Suppressor macrophage treated with lipopolysaccharide for 1 hour (primary cell): ENCODE data around the gene RPAP3.

Source experiments
- DNase-seq, 3 donors: peaks; one replicate each; pipeline ENCODE4 v3.0.0-alpha.2; 2020 to 2022

RPAP3 gene, protein sequence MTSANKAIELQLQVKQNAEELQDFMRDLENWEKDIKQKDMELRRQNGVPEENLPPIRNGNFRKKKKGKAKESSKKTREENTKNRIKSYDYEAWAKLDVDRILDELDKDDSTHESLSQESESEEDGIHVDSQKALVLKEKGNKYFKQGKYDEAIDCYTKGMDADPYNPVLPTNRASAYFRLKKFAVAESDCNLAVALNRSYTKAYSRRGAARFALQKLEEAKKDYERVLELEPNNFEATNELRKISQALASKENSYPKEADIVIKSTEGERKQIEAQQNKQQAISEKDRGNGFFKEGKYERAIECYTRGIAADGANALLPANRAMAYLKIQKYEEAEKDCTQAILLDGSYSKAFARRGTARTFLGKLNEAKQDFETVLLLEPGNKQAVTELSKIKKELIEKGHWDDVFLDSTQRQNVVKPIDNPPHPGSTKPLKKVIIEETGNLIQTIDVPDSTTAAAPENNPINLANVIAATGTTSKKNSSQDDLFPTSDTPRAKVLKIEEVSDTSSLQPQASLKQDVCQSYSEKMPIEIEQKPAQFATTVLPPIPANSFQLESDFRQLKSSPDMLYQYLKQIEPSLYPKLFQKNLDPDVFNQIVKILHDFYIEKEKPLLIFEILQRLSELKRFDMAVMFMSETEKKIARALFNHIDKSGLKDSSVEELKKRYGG

DNA sequence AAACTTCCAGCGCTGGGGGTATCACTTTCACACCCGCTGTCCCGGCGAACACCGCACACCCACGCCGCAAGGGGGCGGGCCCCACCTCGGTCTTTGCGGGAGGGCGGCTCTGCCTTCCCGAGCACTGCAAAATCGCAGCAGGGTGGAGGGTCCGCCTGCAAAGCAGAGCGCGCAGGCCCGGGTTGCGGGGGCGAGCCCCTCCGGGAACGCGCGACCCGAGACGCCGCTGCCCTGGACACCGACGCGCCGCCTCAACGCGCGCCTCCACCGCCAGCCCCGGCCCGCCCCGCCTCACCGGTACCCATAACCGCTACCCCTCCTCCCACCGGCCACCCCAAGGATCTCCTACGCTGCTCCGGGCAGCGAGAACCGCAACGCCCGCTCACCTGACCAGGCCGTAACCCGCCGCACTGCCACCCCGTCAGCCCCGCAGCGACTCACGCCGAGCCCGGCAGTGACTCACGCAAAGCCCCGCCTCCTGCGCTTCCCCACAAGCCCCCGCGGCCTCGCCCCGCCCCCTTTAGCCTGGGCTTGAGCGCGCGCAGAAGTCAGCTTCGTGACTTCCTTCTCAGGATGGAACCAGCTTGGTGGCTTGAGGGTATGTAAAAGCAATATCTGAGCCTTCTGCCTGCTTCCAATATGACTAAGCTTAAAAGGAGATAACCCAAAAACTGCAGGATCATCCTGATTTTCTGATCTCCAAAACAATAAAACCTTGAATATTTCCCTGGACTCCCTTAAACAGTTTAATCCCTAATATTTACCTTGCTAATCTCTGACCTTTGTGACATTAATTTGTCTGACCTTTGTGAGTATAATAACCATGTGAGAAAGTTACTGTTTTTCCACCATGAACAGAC is at the start of gene RPAP3:
TSS of gene RPAP3 (minus strand) at position 465 of the 860 bp plus-strand sequence. CDS start 3,190 bp downstream, outside the sequence.
- DNase-seq, result peak; percentile 96 to 100 (median 99)

DNA sequence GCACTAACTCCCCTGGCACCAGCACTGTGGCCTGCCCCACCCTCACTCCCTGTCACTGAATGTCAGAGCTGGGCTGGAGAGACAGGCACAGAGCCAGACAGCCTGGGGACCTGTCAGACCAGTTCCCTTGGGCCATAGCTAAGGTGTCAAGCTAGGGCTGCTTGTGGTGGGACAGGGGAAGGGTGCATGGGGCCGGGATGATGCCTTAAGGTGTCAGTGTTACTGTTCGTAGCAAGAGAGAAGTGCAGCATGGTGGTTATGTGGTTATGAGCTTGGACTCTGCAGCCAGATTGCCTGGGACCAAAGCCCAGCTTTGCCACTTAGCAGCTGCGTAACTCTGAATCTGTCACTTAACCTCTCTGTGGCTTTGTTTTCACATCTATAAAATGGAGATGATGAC is 49.1 kb upstream of the RPAP3 start:
- DNase-seq, result no peak

DNA sequence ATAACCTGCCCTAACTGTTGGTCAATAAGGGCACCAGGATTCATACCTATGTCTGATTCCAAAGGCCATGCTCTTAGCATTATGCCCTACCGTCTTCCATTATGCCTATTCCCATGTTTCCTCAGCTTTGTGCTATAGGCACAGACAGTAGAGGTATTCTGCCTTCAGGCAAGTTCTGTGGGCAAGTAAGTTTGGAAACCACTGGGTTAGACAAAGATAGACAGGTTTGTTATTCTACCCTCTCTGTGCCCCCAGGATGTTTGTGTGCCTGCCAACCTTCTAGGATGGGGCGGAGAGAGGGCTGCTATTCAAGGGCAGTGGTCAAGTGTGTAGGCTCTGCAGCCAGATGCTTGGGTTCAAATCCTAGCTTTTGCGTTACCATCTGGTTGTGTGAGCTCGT is 48.3 kb upstream of the RPAP3 start:
- DNase-seq, result no peak

DNA sequence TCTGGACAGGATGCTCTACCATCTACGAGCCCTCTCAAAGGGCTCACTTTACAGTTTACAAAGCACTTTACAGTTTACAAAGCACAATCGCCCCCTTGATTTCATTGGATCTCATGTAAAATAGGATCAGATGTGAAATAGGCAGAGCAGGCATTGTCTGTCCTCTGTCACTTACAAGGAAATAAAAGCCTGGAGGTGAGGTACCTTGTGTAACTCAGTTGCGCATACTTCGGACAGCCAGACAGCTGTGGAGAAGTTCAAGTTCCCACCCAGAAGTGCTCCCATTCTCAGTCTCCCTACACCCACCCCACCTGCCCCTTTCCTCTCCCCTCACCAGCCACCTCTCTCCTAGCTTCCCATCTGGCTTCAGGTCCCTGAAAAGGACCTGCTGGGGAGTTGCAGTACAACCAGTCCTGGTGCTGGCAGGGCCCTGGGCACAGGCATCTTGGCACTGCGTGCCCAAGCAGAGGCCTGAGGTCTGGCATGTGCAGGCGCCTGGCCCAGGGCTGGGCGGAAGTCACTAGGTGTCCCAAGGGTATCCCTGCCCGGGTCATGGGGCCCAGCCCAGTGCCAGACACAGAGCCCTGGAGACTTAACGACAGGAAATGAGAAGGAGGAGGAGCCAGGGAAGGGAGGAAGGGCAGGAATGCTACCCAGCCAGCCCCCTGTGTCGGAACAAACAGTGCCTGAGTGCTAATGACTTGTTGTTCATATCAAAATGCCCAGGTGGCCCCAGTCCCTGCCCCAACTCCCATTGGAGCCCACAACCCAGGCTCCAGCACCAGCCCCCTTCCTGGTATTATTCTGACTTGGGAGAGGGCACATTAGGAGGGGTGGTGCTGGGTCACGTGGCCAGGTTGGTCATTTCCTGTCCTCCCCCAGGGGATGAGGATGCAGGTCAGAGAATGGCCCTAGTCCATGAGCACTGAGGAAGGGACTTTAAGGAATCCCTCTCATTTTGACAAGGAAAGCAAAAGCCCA is 47.5 kb upstream of the RPAP3 start:
- no peak for DNase-seq

DNA sequence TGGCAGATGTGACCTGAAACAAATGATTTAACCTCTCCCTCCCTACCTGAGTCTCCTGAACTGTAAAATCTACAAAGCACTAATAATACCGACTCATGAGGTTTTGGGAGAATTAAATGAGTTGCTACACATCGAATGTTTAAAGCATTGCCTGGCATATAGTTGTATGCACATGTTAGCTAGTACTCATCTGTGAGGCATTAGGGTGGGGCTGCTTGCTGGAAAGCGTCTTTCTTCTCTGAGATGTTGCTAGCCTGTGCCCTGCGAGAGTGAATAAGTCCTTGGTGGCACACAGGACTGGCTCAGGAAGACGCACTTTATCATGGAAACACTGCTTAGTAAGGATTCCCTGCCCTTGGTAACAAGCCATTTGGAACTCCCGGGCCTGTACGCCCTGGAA is 46.7 kb upstream of the RPAP3 start:
- no peak for DNase-seq

DNA sequence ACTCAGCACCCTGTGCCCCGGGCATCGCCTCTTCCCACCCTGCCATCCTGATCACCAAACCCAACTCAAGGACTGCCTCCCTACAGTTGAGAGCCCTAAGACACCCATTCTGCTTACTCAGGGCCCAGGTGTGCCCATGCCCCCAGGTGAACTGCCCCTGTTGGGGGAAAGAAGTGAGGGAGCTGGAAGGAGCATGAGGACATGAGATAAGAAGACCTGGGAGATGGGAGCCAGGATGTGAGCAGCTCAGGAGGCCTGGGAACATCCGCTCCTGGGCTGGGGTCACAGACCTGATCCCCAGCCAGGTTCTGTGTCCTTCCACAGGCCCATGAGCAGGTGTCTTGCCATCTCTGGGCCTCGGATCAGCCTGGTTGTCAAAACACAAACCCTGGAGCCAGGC is 46.3 kb upstream of the RPAP3 start:
- no peak for DNase-seq

DNA sequence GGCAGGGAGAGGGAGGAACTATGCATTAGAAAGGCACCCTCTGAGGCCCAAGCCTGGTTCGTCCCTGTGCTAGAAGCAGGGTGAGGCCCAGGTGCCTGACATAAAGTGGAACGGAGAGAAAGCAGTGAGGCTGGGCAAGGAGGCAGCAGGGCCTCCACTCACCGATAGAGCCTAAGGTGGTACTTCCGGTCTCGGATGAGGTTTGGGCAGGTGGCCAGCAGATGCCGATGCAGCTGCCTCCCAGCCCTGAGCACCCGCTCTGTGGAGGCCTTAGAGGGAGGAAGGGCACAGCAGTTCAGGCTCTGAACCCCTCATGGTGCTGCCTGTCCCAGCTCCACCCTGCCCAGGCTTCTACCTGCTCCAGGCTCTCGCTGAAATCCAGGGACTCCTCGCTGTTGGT is 45.7 kb upstream of the RPAP3 start:
- no peak for DNase-seq

DNA sequence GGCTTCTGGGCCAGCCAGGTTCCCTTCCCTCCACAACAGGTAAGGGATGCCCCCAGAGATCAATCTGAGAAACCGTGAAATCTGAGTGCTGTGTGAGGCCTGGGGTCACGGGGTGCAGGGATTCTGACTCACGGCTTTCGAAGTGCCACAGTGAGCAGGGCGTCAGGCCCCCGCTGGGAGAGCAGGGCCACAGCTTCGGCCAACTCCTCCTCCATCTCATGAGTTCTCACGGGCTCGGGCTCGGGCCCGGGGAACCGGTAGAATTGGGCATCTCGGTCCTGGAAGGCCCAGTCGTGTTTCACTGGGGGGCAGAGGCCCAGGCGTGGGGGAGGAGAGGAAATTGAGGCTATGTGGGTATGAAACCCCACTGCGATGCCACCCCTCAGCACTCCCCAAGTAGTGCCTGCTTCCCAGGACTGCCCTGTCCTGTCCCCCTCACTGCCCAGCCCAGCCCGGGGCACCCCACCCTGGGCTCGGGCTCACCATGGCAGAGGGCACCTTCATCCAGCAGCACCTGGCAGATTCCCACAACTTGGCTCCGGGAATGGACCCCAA is 45.2 kb upstream of the RPAP3 start:
- DNase-seq, result no peak

DNA sequence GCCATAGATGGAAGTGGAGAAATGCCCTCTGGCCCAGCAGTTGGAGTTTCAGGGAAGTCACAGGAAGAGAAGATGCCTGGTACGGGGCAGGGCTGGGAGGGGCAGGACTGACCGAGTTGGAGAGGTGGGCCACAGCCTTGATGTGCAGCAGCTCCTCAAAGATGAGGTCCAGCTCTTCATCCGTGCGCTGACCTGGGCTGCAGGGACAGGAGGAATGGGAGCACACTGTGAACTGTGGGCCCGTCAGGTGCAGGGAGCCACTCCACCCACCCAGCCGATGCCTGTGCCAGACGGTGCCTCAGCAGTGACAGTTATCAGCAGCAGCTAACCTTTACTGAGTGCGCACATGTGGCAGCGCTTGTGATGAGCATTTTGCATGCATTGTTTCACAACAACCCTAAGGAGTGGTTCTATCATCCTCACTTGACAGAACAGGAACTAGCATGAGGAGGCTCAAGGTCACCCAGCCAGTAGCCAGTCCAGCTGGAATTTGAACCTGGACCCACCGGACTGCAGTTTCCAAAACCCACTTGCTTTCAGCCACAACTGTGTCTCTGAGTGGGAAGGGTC is 44.5 kb upstream of the RPAP3 start:
- peak; percentile 72 to 75 (median 74) for DNase-seq

DNA sequence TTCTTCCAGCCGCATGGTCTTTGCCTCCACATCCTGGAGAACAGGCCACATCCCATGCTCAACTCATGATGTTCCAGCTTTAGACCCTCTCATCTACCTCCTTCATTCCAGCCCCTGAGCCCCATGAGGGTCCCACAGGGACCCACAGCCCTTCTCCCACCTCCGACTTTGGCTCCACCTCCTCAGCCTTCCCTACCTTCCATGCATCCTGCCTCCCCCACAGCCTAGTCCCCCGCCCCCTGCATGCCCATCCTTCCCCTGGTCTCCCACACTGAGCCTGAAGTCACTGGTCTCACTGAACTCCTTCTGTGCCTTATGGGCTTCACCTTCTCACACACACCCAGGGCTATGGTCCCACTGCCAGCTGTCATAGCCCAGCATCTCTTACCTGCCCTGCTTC is 43.1 kb upstream of the RPAP3 start:
- no peak for DNase-seq

DNA sequence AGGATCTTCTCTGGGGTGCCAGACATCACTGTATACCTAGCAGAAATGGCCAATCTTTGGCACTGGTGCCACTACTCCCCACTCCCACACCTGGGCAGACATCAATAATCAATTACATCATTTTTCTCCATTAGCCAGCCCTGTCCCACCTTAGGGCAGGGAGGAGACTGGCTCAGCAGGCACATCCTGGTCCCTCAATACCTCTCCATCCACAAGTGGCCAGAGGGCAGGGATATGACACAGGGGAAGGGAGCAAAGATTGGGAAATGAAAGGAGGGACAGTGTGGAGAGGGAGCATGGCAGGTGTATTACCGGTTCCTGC is 42.6 kb upstream of the RPAP3 start:
- no peak for DNase-seq

DNA sequence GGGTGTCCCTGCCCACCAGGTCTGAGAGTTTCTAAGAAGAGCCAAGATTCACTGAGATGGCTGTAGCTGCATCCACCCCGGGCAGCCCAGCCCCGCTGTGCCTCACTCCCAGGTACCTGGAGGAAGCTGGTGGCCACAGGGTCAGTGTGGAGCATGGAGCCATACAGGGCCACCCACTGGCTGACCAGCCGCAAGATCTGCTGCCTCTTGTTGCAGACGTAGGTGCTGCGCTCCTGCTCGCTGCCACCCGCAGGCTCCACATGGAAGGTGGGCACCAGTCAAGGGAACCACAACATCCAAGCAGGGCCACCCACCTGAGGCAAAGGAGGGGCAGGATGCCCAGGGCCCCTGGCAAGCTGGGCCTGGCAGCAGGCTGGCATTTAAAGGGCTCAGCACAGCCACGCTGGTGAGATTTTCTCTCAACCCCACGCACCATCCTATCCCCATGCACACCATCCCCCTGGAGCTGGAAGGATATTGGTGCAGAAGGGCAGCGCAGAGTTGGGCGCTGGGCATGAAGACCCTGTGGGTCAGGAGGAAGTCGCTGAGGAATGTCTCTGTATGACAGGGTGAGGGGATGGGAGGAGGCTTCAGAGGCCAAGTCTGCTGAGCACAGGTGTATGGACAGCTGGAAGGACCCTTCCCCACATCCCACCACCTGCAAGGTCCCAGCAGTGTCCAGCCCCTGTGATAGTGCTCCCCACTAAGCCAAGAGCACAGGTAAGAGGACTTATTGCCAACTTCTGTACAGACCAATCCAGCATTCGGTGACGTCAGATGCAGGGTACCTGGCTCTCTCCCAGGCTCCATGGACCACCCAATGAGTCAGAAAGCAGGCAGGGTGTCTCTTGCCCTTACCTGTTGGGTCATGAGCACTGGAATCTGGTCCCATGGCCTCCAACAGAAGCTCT is 42.0 kb upstream of the RPAP3 start:
- no peak for DNase-seq

DNA sequence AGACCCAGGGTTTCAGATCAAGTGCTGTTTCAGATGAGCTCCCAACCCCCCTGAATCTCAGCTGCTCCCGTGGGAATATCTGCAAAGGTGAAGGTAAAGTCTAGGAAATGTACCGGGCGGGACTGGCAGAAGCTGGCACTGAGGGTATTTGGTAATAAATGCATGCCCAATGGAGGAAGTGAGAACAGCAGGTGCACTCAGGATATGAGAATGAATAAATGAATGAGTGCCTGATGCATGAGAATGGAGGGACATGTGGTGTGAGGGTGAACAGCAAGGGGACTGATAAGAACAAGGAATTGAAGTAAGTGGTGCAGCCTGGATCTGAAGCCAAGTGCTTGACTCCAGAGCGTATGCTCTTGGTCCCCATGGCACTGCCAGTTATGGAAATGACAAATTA is 41.3 kb upstream of the RPAP3 start:
- no peak for DNase-seq

DNA sequence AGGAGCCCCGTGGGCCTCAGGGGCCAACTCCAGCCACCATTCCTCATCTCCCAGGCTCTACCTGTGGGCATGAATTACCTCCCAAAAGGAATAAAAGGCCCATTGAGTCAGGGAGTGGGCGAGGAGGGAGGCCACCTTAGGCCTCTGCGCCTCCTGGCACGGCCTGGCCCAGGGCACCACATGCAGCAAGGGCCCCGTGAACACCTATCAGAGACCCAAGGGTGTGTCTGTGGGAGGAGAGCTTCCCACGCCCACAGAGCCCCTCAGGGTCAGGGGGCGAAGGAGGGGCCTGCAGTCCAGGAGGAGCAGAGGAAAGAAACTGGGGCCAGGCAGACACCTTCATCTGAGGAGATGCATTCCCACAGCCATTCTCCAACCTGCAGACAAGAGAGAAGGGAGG is 40.7 kb upstream of the RPAP3 start:
- no peak for DNase-seq

DNA sequence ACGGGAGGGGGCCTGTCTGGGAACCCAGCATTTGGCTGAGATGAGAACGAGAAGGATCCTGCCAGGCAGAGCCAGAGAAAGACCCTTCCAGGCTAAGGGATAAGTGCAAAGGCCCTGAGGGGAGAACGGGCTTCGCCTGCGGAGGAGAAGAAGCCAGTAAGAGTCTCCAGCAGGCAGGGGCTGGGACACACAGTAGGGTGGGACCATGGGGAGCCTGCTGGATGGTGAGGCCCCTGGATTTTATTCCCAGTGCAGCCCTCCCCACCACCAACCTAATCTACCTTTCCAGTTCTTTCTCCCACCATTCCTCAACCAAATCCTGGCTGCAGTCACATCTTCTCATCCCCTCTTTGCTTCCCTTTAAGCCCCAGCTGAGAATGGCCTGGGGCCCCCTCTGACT is 40.2 kb upstream of the RPAP3 start:
- DNase-seq, result no peak

DNA sequence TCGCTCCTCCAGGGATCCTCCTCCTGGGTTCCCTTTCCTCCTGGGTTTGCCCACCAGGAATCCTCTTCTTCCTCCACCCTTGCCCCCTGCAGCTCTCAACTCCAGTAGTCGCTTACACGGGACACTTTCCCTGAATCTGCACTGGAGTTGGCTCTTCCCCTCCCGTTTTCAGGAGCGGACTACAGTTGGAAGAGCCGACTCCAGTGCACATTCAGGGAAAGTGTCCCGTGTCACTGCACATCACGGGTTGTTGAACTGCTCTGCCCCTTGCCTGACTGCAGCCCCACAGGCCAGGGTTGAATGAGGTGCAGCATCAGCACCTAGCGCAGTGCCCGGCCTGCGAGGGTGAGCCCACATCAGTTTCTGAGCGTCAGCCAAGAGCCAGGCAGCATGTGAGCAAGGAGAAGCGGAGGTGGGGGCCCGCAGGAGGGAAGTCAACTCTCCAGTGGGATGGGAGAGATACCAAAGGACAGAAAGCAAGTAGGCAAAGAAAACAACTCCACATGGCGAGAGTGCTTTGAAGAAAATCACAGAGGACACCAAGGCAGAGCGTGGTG is 39.7 kb upstream of the RPAP3 start:
- no peak for DNase-seq

DNA sequence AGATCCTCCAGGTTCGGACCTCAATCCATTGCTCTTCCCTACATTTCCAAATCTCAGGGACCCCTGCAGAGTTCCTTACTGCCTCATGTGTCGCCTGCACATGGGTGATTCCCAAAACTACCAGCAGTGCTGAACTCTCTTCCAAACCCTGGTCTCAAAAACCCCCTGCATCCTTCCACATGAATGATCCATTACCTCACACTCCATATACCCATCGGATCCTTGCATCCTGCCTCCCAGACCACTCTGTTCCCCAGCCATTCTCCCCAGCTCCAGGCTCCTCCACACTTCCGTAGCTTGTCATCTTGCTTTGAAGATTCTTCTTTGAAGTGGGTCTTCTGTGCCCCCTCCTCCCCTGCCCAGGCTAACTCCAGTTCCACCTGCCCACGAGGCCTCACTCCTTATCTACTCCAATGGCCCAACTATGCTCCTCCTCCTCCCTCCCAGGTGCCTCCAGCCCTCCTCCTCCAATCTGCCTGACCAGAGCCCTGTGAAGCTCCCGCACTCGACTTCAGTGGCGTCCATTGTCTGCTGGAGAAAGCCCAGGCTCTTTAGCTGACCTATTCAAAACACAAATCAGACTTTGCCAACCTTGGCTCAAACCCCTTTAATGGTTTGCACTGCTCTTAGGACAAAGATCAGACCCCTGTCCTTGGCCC is 39.1 kb upstream of the RPAP3 start:
- no peak for DNase-seq

DNA sequence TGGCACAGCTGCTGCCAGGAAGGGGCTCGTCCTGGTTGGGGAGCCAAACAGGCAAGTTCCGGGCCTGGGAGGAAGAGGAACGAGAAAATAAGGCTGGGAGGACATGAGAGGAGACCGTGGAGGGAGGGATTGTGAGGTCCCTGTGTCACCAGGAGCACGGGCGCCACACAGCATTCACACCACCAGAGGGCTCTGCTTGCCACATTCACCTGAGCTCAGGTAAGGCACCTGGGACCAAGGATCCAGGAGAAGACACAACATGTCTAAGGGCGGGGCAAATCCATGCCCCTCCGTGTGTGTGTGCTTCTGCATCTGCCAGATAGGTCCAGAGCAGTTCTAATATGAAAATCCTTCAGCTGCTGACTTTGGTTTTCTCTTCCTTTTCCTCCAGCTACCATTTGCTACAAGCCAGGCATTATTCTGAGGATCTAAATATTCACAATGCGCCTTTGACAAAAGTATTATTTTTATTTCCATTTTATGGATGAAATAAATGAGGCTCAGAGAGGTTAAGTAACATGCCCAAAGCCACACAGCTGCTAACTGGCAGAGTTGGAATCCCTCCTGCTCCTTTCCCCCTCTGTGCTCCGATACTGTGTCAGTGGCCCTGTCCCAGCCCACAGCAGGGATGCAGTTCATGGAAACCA is 38.3 kb upstream of the RPAP3 start:
- DNase-seq, result no peak

DNA sequence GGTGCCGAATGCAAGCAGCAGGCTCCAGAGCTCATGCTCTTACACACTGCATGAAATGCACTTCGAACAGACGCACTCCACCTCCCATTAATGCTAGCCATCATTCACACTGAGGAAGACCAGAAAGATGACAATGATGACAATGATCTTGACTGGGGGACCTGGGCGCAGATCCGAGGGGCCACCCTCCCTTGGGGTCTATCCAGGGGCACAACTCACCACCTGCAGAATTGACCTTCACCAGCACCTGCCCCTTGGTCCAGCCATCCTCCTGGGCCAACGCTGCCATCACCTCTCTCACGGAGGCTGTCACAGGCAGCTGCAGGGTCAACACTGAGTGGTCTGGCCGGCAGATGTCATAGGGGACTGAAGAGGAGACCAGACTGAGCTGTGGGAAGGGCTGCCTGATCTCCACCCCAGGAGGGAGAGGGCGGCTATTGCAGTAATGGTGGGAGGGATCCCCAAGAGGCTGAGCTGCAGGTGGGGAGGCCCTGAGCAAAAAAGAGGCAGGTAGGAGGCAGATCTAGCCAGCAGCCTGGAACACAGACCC is 37.6 kb upstream of the RPAP3 start:
- DNase-seq, result no peak
